ENCODE measurements around the gene DOCK9. TPM values are rescaled to one million over a fixed set of nuclear protein-coding genes. Genes with fewer than 3 reads are reported as not detected.

The DOCK9 gene
- polyA plus RNA-seq, 1 experiment: 14.5 TPM

- no peaks in the 10 kb centered on the region for H3K36me3 ChIP-seq (ENCODE audit: control insufficient read depth, insufficient read depth, low read length)
Observed at GRCh38 chr13:98785405-98785804, 192.5 kb downstream of the DOCK9 start.

GRCh38 chr13:98784666-98785065 lies 193.2 kb downstream of the DOCK9 start:
- no peak for TF ChIP-seq CTCF (IDR thresholded peaks at IDR 0.05; ENCODE audit: insufficient read depth, low read depth, low read length)
- Histone ChIP-seq H3K36me3 (ENCODE audit: control insufficient read depth, insufficient read depth, low read length) (no peaks in the 10 kb centered on the region), H3K4me3 (ENCODE audit: low read depth, low read length) (no peak overlapping the region), H3K27me3 (ENCODE audit: control insufficient read depth, insufficient read depth, low read length) (peaks cover 5% of the 10 kb centered on the region)
- DNase-seq (ENCODE audit: low read depth): no peak
- CTCF ChIA-PET: no interaction called here
- POLR2A ChIA-PET: no interaction called here

More at GRCh38 chr13:98785405-98785804, 192.5 kb downstream of the DOCK9 start:
- no peak for TF ChIP-seq CTCF (IDR thresholded peaks at IDR 0.05; ENCODE audit: insufficient read depth, low read depth, low read length)
- Histone ChIP-seq H3K4me3 (ENCODE audit: low read depth, low read length) (no peak overlapping the region), H3K27me3 (ENCODE audit: control insufficient read depth, insufficient read depth, low read length) (peaks cover 5% of the 10 kb centered on the region)
- DNase-seq (ENCODE audit: low read depth): no peak
- ChIA-PET POLR2A (no interaction called here), CTCF (no interaction called here)

GRCh38 chr13:98783856-98784478 lies 193.9 kb downstream of the DOCK9 start:
- H3K4me3 ChIP-seq (ENCODE audit: low read depth, low read length): no peak overlapping the region
- TF ChIP-seq CTCF (IDR thresholded peaks at IDR 0.05; ENCODE audit: insufficient read depth, low read depth, low read length): no peak
- ChIA-PET POLR2A (no interaction called here), CTCF (interaction anchor here (0.6 kb wide), 1 partner anchor 97 kb away, joined by 3 read pairs; no protein-coding TSS in a partner anchor)
- H3K27me3 ChIP-seq (ENCODE audit: control insufficient read depth, insufficient read depth, low read length): peaks cover 5% of the 10 kb centered on the region
- H3K36me3 ChIP-seq (ENCODE audit: control insufficient read depth, insufficient read depth, low read length): no peaks in the 10 kb centered on the region
- no peak for DNase-seq (ENCODE audit: low read depth)

GRCh38 chr13:98782654-98783053 lies 195.2 kb downstream of the DOCK9 start:
- Histone ChIP-seq H3K27me3 (ENCODE audit: control insufficient read depth, insufficient read depth, low read length) (peaks cover 5% of the 10 kb centered on the region), H3K4me3 (ENCODE audit: low read depth, low read length) (no peak overlapping the region), H3K36me3 (ENCODE audit: control insufficient read depth, insufficient read depth, low read length) (no peaks in the 10 kb centered on the region)
- POLR2A ChIA-PET: no interaction called here
- CTCF ChIA-PET: no interaction called here
- DNase-seq (ENCODE audit: low read depth): no peak
- no peak for TF ChIP-seq CTCF (IDR thresholded peaks at IDR 0.05; ENCODE audit: insufficient read depth, low read depth, low read length)

- Histone ChIP-seq H3K4me3 (ENCODE audit: low read depth, low read length) (no peak overlapping the region), H3K36me3 (ENCODE audit: control insufficient read depth, insufficient read depth, low read length) (no peaks in the 10 kb centered on the region), H3K27me3 (ENCODE audit: control insufficient read depth, insufficient read depth, low read length) (peaks cover 5% of the 10 kb centered on the region)
- DNase-seq (ENCODE audit: low read depth): no peak
- POLR2A ChIA-PET: no interaction called here
- CTCF ChIA-PET: no interaction called here
- TF ChIP-seq CTCF (IDR thresholded peaks at IDR 0.05; ENCODE audit: insufficient read depth, low read depth, low read length): no peak
Observed at GRCh38 chr13:98781905-98782304, 196.0 kb downstream of the DOCK9 start.

Measured in BJ (cell line).